Neural crest cell (in vitro differentiated cells): ENCODE measurements around the gene SIGLEC11. TPM values are rescaled to one million over a fixed set of nuclear protein-coding genes. Genes with fewer than 3 reads are reported as not detected.

Experiments
- DNase-seq: peaks from one replicate; pipeline ENCODE4 v3.0.0; 2021; ENCODE audit warnings: low read depth, mixed read lengths, low spot score
- H3K27ac Mint-ChIP-seq: one replicate; pipeline ENCODE4 v1.8.0; 2021; ENCODE audit warnings: mild to moderate bottlenecking, mixed read lengths; ENCODE audit not compliant: unreplicated experiment
- H3K27me3 Mint-ChIP-seq: 2 replicates; pipeline ENCODE4 v1.8.0; 2021; ENCODE audit warnings: low read depth, mild to moderate bottlenecking, mixed read lengths
- H3K36me3 Mint-ChIP-seq: 2 replicates; pipeline ENCODE4 v1.8.0; 2021; ENCODE audit warnings: low read depth, mild to moderate bottlenecking, mixed read lengths
- H3K4me1 Mint-ChIP-seq: 2 replicates; pipeline ENCODE4 v1.8.0; 2021; ENCODE audit warnings: mixed read lengths
- H3K4me3 Mint-ChIP-seq: one replicate; pipeline ENCODE4 v1.8.0; 2021; ENCODE audit warnings: mild to moderate bottlenecking, mixed read lengths
- H3K9me3 Mint-ChIP-seq: 2 replicates; pipeline ENCODE4 v1.8.0; 2021; ENCODE audit warnings: mixed read lengths
- total RNA-seq: library from RNA; stranded (reverse); gene quantifications from 2 replicates; pipeline ENCODE4 v1.2.1, GENCODE V29; 2021
- TF ChIP-seq, protein P1 (sequence below): fragments of 200-600 bp; sonication (generic); conservative IDR thresholded peaks from 2 replicates; pipeline ENCODE4 v1.5.0; 2021; ENCODE audit warnings: antibody characterized with exemption, mild to moderate bottlenecking

SIGLEC11 gene
- total RNA-seq, 1 donor from 2014 or later: not detected

GRCh38 chr19:49931293-49932040 is 29.5 kb downstream of the SIGLEC11 start:
- Mint-ChIP-seq H3K36me3 (peaks cover 26% of the 10 kb centered on the region), H3K4me1 (peaks cover 31% of the 10 kb centered on the region), H3K4me3 (peak overlapping the region; percentile 31), H3K9me3 (peaks cover 5% of the 10 kb centered on the region), H3K27me3 (peaks cover 19% of the 10 kb centered on the region), H3K27ac (no peak overlapping the region)
- DNase-seq: no peak
- TF ChIP-seq, protein P1, sequence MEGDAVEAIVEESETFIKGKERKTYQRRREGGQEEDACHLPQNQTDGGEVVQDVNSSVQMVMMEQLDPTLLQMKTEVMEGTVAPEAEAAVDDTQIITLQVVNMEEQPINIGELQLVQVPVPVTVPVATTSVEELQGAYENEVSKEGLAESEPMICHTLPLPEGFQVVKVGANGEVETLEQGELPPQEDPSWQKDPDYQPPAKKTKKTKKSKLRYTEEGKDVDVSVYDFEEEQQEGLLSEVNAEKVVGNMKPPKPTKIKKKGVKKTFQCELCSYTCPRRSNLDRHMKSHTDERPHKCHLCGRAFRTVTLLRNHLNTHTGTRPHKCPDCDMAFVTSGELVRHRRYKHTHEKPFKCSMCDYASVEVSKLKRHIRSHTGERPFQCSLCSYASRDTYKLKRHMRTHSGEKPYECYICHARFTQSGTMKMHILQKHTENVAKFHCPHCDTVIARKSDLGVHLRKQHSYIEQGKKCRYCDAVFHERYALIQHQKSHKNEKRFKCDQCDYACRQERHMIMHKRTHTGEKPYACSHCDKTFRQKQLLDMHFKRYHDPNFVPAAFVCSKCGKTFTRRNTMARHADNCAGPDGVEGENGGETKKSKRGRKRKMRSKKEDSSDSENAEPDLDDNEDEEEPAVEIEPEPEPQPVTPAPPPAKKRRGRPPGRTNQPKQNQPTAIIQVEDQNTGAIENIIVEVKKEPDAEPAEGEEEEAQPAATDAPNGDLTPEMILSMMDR: no peak

- DNase-seq: no peak
- H3K36me3 Mint-ChIP-seq: peaks cover 29% of the 10 kb centered on the region
- TF ChIP-seq, protein P1: no peak
- H3K27me3 Mint-ChIP-seq: peaks cover 16% of the 10 kb centered on the region
- H3K27ac Mint-ChIP-seq: no peak overlapping the region
- peak overlapping the region; percentile 96 for H3K4me3 Mint-ChIP-seq
- H3K9me3 Mint-ChIP-seq: peaks cover 5% of the 10 kb centered on the region
- H3K4me1 Mint-ChIP-seq: peaks cover 34% of the 10 kb centered on the region
Observed at GRCh38 chr19:49930483-49931011, 30.4 kb downstream of the SIGLEC11 start.

GRCh38 chr19:49929611-49930482 is 31.1 kb downstream of the SIGLEC11 start:
- TF ChIP-seq, protein P1: peak; percentile 21
- Mint-ChIP-seq H3K4me3 (peak overlapping the region; percentile 96), H3K27ac (peak overlapping the region; percentile 100), H3K9me3 (peaks cover 5% of the 10 kb centered on the region), H3K36me3 (peaks cover 31% of the 10 kb centered on the region), H3K27me3 (peaks cover 16% of the 10 kb centered on the region), H3K4me1 (peaks cover 39% of the 10 kb centered on the region)
- DNase-seq: peak; percentile 94

DNA sequence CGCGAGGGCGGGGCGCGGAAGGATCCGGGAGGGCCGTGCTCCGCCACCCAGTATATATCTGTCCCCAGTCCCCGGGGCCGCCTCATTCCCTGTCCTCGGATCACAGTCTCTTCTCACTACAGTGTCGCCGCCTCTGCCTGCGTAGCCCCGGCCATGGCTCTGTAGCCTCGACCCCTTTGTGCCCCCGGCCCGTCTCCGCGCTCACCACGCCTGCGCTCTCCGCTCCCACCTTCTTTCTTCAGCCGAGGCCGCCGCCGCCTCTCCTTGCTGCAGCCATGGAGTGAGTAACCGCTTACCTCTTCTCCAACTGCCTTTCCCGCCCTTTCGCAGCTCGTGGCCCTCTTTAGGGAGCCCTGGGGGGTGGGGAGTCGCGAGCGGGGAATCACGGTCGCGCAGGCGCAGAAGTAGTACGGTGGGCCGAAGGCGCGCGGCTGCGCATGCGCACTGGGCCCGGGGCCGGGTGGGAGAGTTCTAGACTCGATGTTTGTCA is 31.8 kb downstream of the SIGLEC11 start, which contains the start of the genes ATF5 and NUP62:
Gene ATF5 (plus strand): TSS at position 85 of the 490 bp plus-strand sequence. CDS start 1,646 bp downstream, outside the sequence.
Gene NUP62 (minus strand): TSS at position 384 of the 490 bp plus-strand sequence. CDS start 19,697 bp downstream, outside the sequence.
- H3K27me3 Mint-ChIP-seq: peaks cover 16% of the 10 kb centered on the region
- peaks cover 39% of the 10 kb centered on the region for H3K4me1 Mint-ChIP-seq
- H3K36me3 Mint-ChIP-seq: peaks cover 31% of the 10 kb centered on the region
- TF ChIP-seq, protein P1: no peak
- peaks cover 5% of the 10 kb centered on the region for H3K9me3 Mint-ChIP-seq
- H3K27ac Mint-ChIP-seq: peak within 1 kb of the TSS; percentile 100
- DNase-seq: peak; percentile 95
- peak within 1 kb of the TSS; percentile 96 for H3K4me3 Mint-ChIP-seq

GRCh38 chr19:49927526-49928264 is 33.3 kb downstream of the SIGLEC11 start:
- Mint-ChIP-seq H3K4me1 (peaks cover 39% of the 10 kb centered on the region), H3K27me3 (peaks cover 16% of the 10 kb centered on the region), H3K27ac (peak overlapping the region; percentile 94), H3K9me3 (peaks cover 5% of the 10 kb centered on the region), H3K36me3 (peaks cover 31% of the 10 kb centered on the region), H3K4me3 (peak overlapping the region; percentile 96)
- no peak for DNase-seq
- TF ChIP-seq, protein P1: no peak
